ENCODE data around the gene TMEM229A. TPM values are rescaled to one million over a fixed set of nuclear protein-coding genes. Genes with fewer than 3 reads are reported as not detected.

Gene TMEM229A
- polyA plus RNA-seq, 1 donor = 3.7 TPM

GRCh38 chr7:123987445-123987844, 45.4 kb downstream of the TMEM229A start:
- 57% methylated on average over 1 of the region's 2 CpGs for WGBS (ENCODE audit: insufficient coverage, low lambda C conversion rate)
- Histone ChIP-seq H3K4me1 (ENCODE audit: control insufficient read depth, insufficient read depth, low read length) (no peaks in the 10 kb centered on the region), H3K4me3 (ENCODE audit: low read length) (no peak overlapping the region), H3K36me3 (ENCODE audit: control insufficient read depth, insufficient read depth, low read length) (no peaks in the 10 kb centered on the region), H3K27me3 (ENCODE audit: control insufficient read depth, insufficient read depth, low read length) (no peaks in the 10 kb centered on the region), H3K27ac (ENCODE audit: low read length) (no peak overlapping the region), H3K9me3 (ENCODE audit: control insufficient read depth, low read depth, low read length) (no peaks in the 10 kb centered on the region)
- no peak for DNase-seq

Other genes starting within 250 kb of the TMEM229A start
- gene HYAL4, start 187.9 kb downstream of the TMEM229A start, polyA plus RNA-seq = not detected
- 1.0 TPM for gene SPAM1, start 107.8 kb downstream of the TMEM229A start, polyA plus RNA-seq